Endothelial cell of umbilical vein (primary cell): ENCODE results near the gene DDX39A. TPM values are rescaled to one million over a fixed set of nuclear protein-coding genes. Genes with fewer than 3 reads are reported as not detected.

ENCODE experiments used
- Bru-seq: library from RNA; stranded (reverse); fragments of 400-500 nt; gene quantifications from one replicate; lab custom pipeline; 2021; lab: Mats Ljungman, UMichigan
- BruChase-seq, 2 experiments: library from RNA; stranded (reverse); fragments of 400-500 nt; gene quantifications; one replicate each; lab custom pipeline; 2021; lab: Mats Ljungman, UMichigan
- BruUV-seq: library from RNA; stranded (reverse); fragments of 400-500 nt; replicated peaks from 2 replicates; lab custom pipeline; 2021; lab: Mats Ljungman, UMichigan
- CTCF ChIA-PET: fragments of 300-600, 350-600 bp; sonication (Branson Sonifier 250); formaldehyde crosslinking; loops from one replicate; lab custom pipeline; 2021; ENCODE audit warnings: antibody characterized with exemption, inconsistent platforms; lab: Charles Lee
- POLR2A ChIA-PET: fragments of 300-600, 350-600 bp; sonication (Branson Sonifier 250); formaldehyde crosslinking; loops from one replicate; lab custom pipeline; 2021; ENCODE audit warnings: antibody characterized with exemption, inconsistent platforms; lab: Charles Lee
- DNase-seq: peaks from one replicate; pipeline ENCODE4 v3.0.0-alpha.2; 2011; ENCODE audit warnings: low read depth, low spot score
- FAIRE-seq: peaks from 2 replicates; lab custom pipeline; 2011; peaks lifted over from hg19 to GRCh38; lab: Jason Lieb, UNC
- H2AFZ ChIP-seq: 2 replicates; pipeline ENCODE4 v1.6.0; 2012; ENCODE audit warnings: low read depth, low read length, control low read depth, inconsistent platforms
- H3K27ac ChIP-seq: 2 replicates; pipeline ENCODE4 v1.5.1; 2011; ENCODE audit warnings: low read depth, mild to moderate bottlenecking, control low read depth, low read length, moderate library complexity; ENCODE audit not compliant: insufficient read depth
- H3K27me3 ChIP-seq, 2 experiments: 2 replicates each; pipeline versions ENCODE4 v1.6.0 to v1.6.1; 2011; ENCODE audit warnings: low read length in 2 of 2, mixed read lengths in 1 of 2; ENCODE audit not compliant: control insufficient read depth in 2 of 2, insufficient read depth in 2 of 2
- H3K36me3 ChIP-seq, 2 experiments: 2 replicates in 1 of 2; 3 replicates in 1 of 2; pipeline ENCODE4 v1.5.1; 2011; ENCODE audit warnings: low read length in 2 of 2, mild to moderate bottlenecking in 1 of 2, moderate library complexity in 1 of 2; ENCODE audit not compliant: control insufficient read depth in 2 of 2, insufficient read depth in 2 of 2; ENCODE audit errors: extremely low read depth in 1 of 2
- H3K4me1 ChIP-seq: 3 replicates; pipeline ENCODE4 v1.5.1; 2011; ENCODE audit warnings: mild to moderate bottlenecking, low read length; ENCODE audit not compliant: control insufficient read depth, insufficient read depth; ENCODE audit errors: extremely low read depth
- H3K4me2 ChIP-seq: 2 replicates; pipeline ENCODE4 v1.6.1; 2011; ENCODE audit warnings: low read length, control low read depth, mixed read lengths; ENCODE audit not compliant: insufficient read depth
- H3K4me3 ChIP-seq, 3 experiments: fragments of 200-600 bp in 1 of 3; sonication (generic), shearing (Covaris generic) in 1 of 3; replicated peaks in 1 of 3; 2 replicates each; pipeline ENCODE4 v1.5.1; 2011 to 2016; ENCODE audit warnings: control low read depth in 3 of 3, low read length in 3 of 3, mild to moderate bottlenecking in 2 of 3, inconsistent platforms in 1 of 3, low read depth in 1 of 3, moderate library complexity in 1 of 3; ENCODE audit not compliant: insufficient read depth in 1 of 3
- H3K79me2 ChIP-seq: 2 replicates; pipeline ENCODE4 v1.6.0; 2012; ENCODE audit warnings: low read length, inconsistent platforms; ENCODE audit not compliant: control insufficient read depth, insufficient read depth
- H3K9ac ChIP-seq: replicated peaks from 2 replicates; pipeline ENCODE3; 2011; ENCODE audit warnings: low read length, control low read depth; ENCODE audit not compliant: insufficient read depth; ENCODE audit errors: extremely low read depth
- H3K9me1 ChIP-seq: replicated peaks from 3 replicates; pipeline ENCODE4 v1.6.0; 2011; ENCODE audit warnings: mild to moderate bottlenecking, low read length; ENCODE audit not compliant: control insufficient read depth, insufficient read depth; ENCODE audit errors: extremely low read depth
- H3K9me3 ChIP-seq: replicated peaks from 2 replicates; pipeline ENCODE4 v1.5.1; 2012; ENCODE audit warnings: low read length, inconsistent platforms; ENCODE audit not compliant: control insufficient read depth, insufficient read depth
- H4K20me1 ChIP-seq: replicated peaks from 2 replicates; pipeline ENCODE3; 2011; ENCODE audit warnings: mild to moderate bottlenecking, low read length; ENCODE audit not compliant: control insufficient read depth, insufficient read depth; ENCODE audit errors: extremely low read depth
- EZH2 ChIP-seq: IDR thresholded peaks from 2 replicates; pipeline ENCODE4 v1.6.1; 2012; ENCODE audit warnings: borderline replicate concordance, low read depth, mild to moderate bottlenecking, moderate library complexity, low read length, inconsistent platforms; ENCODE audit not compliant: severe bottlenecking
- FOS ChIP-seq: IDR thresholded peaks from 2 replicates; pipeline ENCODE4 v1.6.1; 2011; ENCODE audit warnings: mild to moderate bottlenecking, low read length, moderate library complexity, borderline replicate concordance; ENCODE audit not compliant: insufficient read depth
- GATA2 ChIP-seq: IDR thresholded peaks from 2 replicates; pipeline ENCODE4 v1.7.0; 2011; ENCODE audit warnings: low read depth, mild to moderate bottlenecking, moderate library complexity, mixed read lengths, low read length; ENCODE audit not compliant: insufficient read length, insufficient read depth
- JUN ChIP-seq: IDR thresholded peaks from 2 replicates; pipeline ENCODE4 v1.6.1; 2011; ENCODE audit warnings: borderline replicate concordance, low read depth; ENCODE audit not compliant: insufficient read length, insufficient read depth
- MYC ChIP-seq: IDR thresholded peaks from one replicate; pipeline ENCODE4 v1.6.1; 2011; ENCODE audit warnings: mild to moderate bottlenecking, low read depth, low read length
- POLR2A ChIP-seq: IDR thresholded peaks from 2 replicates; pipeline ENCODE4 v1.6.1; 2012; ENCODE audit warnings: low read depth, mild to moderate bottlenecking, control low read depth, low read length
- POLR2AphosphoS5 ChIP-seq: IDR thresholded peaks from 2 replicates; pipeline ENCODE4 v1.6.1; 2012; ENCODE audit warnings: low read depth, mild to moderate bottlenecking, control low read depth, low read length, moderate library complexity; ENCODE audit not compliant: insufficient read depth
- dilution Hi-C: fragments of 300-500 bp; cut with MboI; formaldehyde crosslinking; loops from one replicate; pipeline ENCODE4 v1.15.0; 2019; ENCODE audit warnings: low sequenced_read_pairs; ENCODE audit not compliant: extremely low pct_ligation_motif_present
- intact Hi-C: fragments of 100-400 bp; cut with micrococcal nuclease; formaldehyde crosslinking; loops from one replicate; pipeline ENCODE4 v1.10.0; 2022
- long read RNA-seq: library from polyadenylated mRNA; stranded (forward); transcript quantifications from one replicate; pipeline ENCODE4 v2.0.0, GENCODE V29; 2021
- polyA minus RNA-seq, 3 experiments: library from RNA; depleted of rRNA, polyadenylated mRNA; stranded (reverse); fragments of >200 nt; gene quantifications; 1 replicate in 1 of 3; 2 replicates in 2 of 3; pipeline ENCODE4 v1.2.3, GENCODE V29; 2011
- polyA plus RNA-seq, 4 experiments: library from polyadenylated mRNA; depleted of rRNA in 3 of 4; stranded (reverse) in 3 of 4; unstranded in 1 of 4; fragments of >200 nt; gene quantifications; 2 replicates each; pipeline versions ENCODE4 v1.2.1 to v1.2.3, GENCODE V29; 2011 to 2012; ENCODE audit warnings: missing spikeins in 1 of 4
- total RNA-seq: library from RNA; stranded (reverse); gene quantifications from 2 replicates; pipeline ENCODE4 v1.2.3, GENCODE V29; 2021
- TF ChIP-seq, protein P1 (sequence below): IDR thresholded peaks from 2 replicates; pipeline ENCODE4 v1.6.1; 2011; ENCODE audit not compliant: insufficient read depth, insufficient read length
- TF ChIP-seq, protein P2 (sequence below), 2 donors: IDR thresholded peaks; 1 replicate in 1 of 2; 2 replicates in 1 of 2; pipeline ENCODE4 v1.5.1; 2011; ENCODE audit warnings: low read length in 2 of 2, mild to moderate bottlenecking in 2 of 2, moderate library complexity in 2 of 2, control low read depth in 1 of 2, inconsistent platforms in 1 of 2, low read depth in 1 of 2; ENCODE audit not compliant: insufficient read depth in 1 of 2; ENCODE audit errors: extremely low read depth in 1 of 2

DDX39A gene
- total RNA-seq: 153 and 157 TPM in 2 replicates
- polyA plus RNA-seq: 158 and 168 TPM in 2 replicates
- 122 and 136 TPM in 2 replicates for polyA plus RNA-seq (2011; cell fraction: cytosol; rRNA removed)
- 631 and 632 TPM in 2 replicates for polyA plus RNA-seq (2011; cell fraction: nucleus; rRNA removed)
- 131 and 157 TPM in 2 replicates for polyA plus RNA-seq (2012)
- polyA minus RNA-seq: 73.4 and 92.4 TPM in 2 replicates
- 88.6 TPM for polyA minus RNA-seq (2011; cell fraction: cytosol; rRNA and poly(A)+ RNA removed)
- 81.9 and 101 TPM in 2 replicates for polyA minus RNA-seq (2011; cell fraction: nucleus; rRNA and poly(A)+ RNA removed)
- Bru-seq, nascent RNA: percentile 82 among the genes with signal in this experiment
- percentile 92 among the genes with signal in this experiment for BruChase-seq, experiment 1, labeled RNA remaining after a 6-hour chase
- BruChase-seq, experiment 2, labeled RNA remaining after a 2-hour chase: percentile 86 among the genes with signal in this experiment
- long read RNA-seq, transcript DDX39A-209 (9 exons, 1,903 nt): minor isoform, 7 of 532 reads
- long read RNA-seq, transcript DDX39A-201 (11 exons, 1,471 nt): major isoform, 418 of 532 reads
- long read RNA-seq, partial matches to known transcripts: 39 of 532 reads
- long read RNA-seq, other reads (novel, unspliced or antisense): 67 of 532 reads

DNA sequence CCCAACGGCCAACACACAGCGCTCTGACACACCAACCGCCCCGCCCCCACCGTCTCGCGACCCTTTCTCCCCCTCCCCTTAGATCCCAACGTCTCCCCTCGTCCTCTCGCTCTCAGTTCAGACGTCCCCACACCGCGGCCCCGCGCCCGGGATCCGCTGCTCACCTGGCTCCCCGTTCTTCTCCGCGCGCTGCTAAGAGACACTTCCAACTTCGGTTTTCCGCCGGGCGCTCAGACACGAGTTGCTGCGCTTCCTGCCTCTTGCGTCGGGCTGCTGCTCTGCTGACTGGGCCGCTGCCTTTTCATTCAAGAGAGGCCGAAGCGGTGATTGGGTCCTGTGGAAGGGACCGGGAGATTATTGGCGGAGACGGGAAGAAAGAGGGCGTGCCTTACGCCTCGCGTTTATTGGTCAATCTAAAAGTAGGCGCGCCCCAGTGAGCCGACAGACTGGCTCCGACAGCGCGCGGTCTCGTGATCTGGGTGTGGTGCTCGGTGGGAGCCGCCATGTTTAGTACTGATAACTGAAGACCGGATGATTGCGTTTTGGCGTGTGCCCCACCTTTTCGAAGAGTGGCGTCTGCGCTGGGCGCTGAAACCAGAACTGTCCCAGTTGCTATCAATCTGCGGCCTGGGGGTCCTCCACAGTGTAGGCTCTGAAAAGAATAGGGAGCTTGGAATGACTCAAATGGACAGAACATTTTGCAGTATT, at the start of gene DDX39A:
Gene DDX39A, minus strand, starts transcription at position 236 of the 708 bp plus-strand sequence. CDS start 6,121 bp downstream, outside the sequence.
- DNase-seq (peak; percentile 99), FAIRE-seq (peak; percentile 99)
- peaks cover 3% of the 10 kb centered on the region for H4K20me1 ChIP-seq
- peak within 1 kb of the TSS; percentile 87 for H3K27ac ChIP-seq
- TF ChIP-seq GATA2 (no peak), EZH2 (no peak), FOS (no peak), POLR2AphosphoS5 (peak; percentile 82), POLR2A (peak; percentile 86), MYC (peak; percentile 84), JUN (no peak)
- TF ChIP-seq, protein P1, sequence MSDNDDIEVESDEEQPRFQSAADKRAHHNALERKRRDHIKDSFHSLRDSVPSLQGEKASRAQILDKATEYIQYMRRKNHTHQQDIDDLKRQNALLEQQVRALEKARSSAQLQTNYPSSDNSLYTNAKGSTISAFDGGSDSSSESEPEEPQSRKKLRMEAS: no peak
- TF ChIP-seq, protein P2, sequence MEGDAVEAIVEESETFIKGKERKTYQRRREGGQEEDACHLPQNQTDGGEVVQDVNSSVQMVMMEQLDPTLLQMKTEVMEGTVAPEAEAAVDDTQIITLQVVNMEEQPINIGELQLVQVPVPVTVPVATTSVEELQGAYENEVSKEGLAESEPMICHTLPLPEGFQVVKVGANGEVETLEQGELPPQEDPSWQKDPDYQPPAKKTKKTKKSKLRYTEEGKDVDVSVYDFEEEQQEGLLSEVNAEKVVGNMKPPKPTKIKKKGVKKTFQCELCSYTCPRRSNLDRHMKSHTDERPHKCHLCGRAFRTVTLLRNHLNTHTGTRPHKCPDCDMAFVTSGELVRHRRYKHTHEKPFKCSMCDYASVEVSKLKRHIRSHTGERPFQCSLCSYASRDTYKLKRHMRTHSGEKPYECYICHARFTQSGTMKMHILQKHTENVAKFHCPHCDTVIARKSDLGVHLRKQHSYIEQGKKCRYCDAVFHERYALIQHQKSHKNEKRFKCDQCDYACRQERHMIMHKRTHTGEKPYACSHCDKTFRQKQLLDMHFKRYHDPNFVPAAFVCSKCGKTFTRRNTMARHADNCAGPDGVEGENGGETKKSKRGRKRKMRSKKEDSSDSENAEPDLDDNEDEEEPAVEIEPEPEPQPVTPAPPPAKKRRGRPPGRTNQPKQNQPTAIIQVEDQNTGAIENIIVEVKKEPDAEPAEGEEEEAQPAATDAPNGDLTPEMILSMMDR (IDR thresholded peaks at IDR 0.05; ENCODE audit: extremely low read depth in 1 of 2, insufficient read depth in 1 of 2, low read depth in 1 of 2, low read length in 2 of 2): no peak
- peak within 1 kb of the TSS; percentile 98 for H2AFZ ChIP-seq
- no peaks in the 10 kb centered on the region for H3K27me3 ChIP-seq
- CTCF ChIA-PET: interaction anchor here (1.7 to 1.9 kb wide), 2 partner anchors 13 to 53 kb away, joined by 5 to 8 read pairs; no protein-coding TSS in a partner anchor
- H3K9me3 ChIP-seq: no peaks in the 10 kb centered on the region
- peaks cover 49% of the 10 kb centered on the region for H3K79me2 ChIP-seq
- H3K4me1 ChIP-seq: peaks cover 12% of the 10 kb centered on the region
- intact Hi-C loops (loop anchor here (1.0 kb wide), 2 partner anchors 13 to 16 kb away; no protein-coding TSS in a partner anchor), dilution Hi-C loops (no loop called here)
- H3K4me2 ChIP-seq: peak within 1 kb of the TSS; percentile 88
- no TSS peak for BruUV-seq
- POLR2A ChIA-PET: interaction anchor here (0.6 kb wide), 2 partner anchors 8 to 1548 kb away, joined by 3 to 4 read pairs; no protein-coding TSS in a partner anchor
- peak within 1 kb of the TSS; percentile 78 to 98 (median 82) for H3K4me3 ChIP-seq
- H3K9me1 ChIP-seq: no peaks in the 10 kb centered on the region
- H3K9ac ChIP-seq: peak within 1 kb of the TSS; percentile 92
- peaks cover 0 to 2% of the 10 kb centered on the region in 2 experiments for H3K36me3 ChIP-seq
